Adipocyte (in vitro differentiated cells): Measurements from ENCODE around the gene DCAF7.

Source experiments
- DNase-seq: peaks from one replicate; pipeline ENCODE4 v3.0.0-alpha.2; 2015; ENCODE audit warnings: low read depth
- H3K27me3 ChIP-seq: replicated peaks from 2 replicates; pipeline ENCODE4 v1.7.0; 2013; ENCODE audit warnings: mild to moderate bottlenecking, low read length, moderate library complexity; ENCODE audit not compliant: control insufficient read depth, insufficient read depth
- H3K36me3 ChIP-seq: 2 replicates; pipeline ENCODE4 v1.7.0; 2013; ENCODE audit warnings: low read length, mild to moderate bottlenecking, moderate library complexity; ENCODE audit not compliant: control insufficient read depth, insufficient read depth, severe bottlenecking
- H3K4me1 ChIP-seq: 2 replicates; pipeline ENCODE4 v1.7.0; 2013; ENCODE audit warnings: mild to moderate bottlenecking, low read length, moderate library complexity; ENCODE audit not compliant: control insufficient read depth, insufficient read depth
- H3K4me3 ChIP-seq: 2 replicates; pipeline ENCODE4 v1.7.0; 2013; ENCODE audit warnings: mild to moderate bottlenecking, low read length, moderate library complexity
- H3K9ac ChIP-seq: 2 replicates; pipeline ENCODE4 v1.7.0; 2013; ENCODE audit warnings: mild to moderate bottlenecking, low read length, moderate library complexity
- H3K9me3 ChIP-seq: 2 replicates; pipeline ENCODE4 v1.7.0; 2013; ENCODE audit warnings: mild to moderate bottlenecking, low read length, moderate library complexity; ENCODE audit not compliant: control insufficient read depth

The DCAF7 gene

GRCh38 chr17:63640038-63640437 lies 89.8 kb downstream of the DCAF7 start:
- H3K4me1 ChIP-seq = peaks cover 4% of the 10 kb centered on the region
- H3K27me3 ChIP-seq = no peaks in the 10 kb centered on the region
- no peaks in the 10 kb centered on the region for H3K9me3 ChIP-seq
- H3K36me3 ChIP-seq = peaks cover 38% of the 10 kb centered on the region
- DNase-seq = no peak
- no peak overlapping the region for H3K9ac ChIP-seq
- H3K4me3 ChIP-seq = no peak overlapping the region

DNA sequence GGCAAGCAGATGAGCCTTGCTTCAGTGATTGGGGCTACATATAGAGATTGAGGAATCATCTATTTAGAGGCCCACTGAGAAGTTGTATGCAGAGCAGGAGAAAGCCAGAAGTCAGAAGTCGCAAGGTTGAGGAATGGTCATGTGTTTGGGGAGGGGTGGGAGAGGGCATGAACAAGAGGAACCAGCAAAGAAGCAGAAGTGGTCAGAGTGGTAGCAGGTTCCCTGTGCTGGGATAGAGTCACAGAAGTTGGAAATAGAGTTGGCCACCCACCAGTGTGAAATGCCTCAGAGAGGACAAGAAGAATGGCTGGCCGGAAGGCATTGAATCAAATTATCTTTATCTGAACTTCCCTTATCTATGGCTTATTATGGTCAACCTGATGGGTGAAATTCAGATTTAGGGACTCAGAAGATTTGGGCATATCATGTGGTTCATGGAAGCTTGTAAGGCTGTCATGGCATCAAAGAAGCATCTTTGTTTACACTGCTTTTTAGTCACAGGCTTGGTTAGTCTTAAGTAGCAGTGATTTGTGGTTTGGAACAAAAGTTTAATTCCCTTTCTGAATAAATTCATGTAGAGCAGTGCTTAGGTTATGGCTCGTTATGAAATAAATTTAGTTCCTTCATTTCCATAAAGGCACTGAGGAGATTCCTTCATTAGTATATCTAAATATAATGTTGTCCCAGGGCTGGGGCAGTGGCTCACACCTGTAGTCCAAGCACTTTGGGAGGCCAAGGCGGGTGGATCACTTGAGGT lies 91.6 kb downstream of the DCAF7 start:
- Histone ChIP-seq H3K4me1 (no peaks in the 10 kb centered on the region), H3K27me3 (no peaks in the 10 kb centered on the region), H3K36me3 (peaks cover 33% of the 10 kb centered on the region), H3K9me3 (no peaks in the 10 kb centered on the region), H3K4me3 (no peak overlapping the region), H3K9ac (no peak overlapping the region)
- no peak for DNase-seq
